ENCODE results near the gene HIPK4. TPM values are rescaled to one million over a fixed set of nuclear protein-coding genes. Genes with fewer than 3 reads are reported as not detected.
A peak's percentile ranks its signal among the peaks of the same experiment; 100 is the strongest.

Gene HIPK4
- total RNA-seq (2012; rRNA removed): 0.18 and 0.28 TPM in 2 replicates
- polyA plus RNA-seq (2012; rRNA removed): 0.11 and 0.12 TPM in 2 replicates
- polyA plus RNA-seq (2012; cell fraction: cytosol; rRNA removed): 0.17 and 0.27 TPM in 2 replicates
- polyA plus RNA-seq (2012; cell fraction: nucleus; rRNA removed; ENCODE audit: low replicate concordance): 0.19 and 0.48 TPM in 2 replicates
- percentile 28 among the genes with signal in this experiment for Bru-seq, nascent RNA
- percentile 33 among the genes with signal in this experiment for BruChase-seq, experiment 1, labeled RNA remaining after a 6-hour chase
- BruChase-seq, experiment 2, labeled RNA remaining after a 2-hour chase: percentile 33 among the genes with signal in this experiment
- long read RNA-seq: 0 reads

- Histone ChIP-seq H3K4me3 (ENCODE audit: insufficient read depth, low read depth, low read length) (no peak within 1 kb of the TSS), H3K27me3 (ENCODE audit: control insufficient read depth, insufficient read depth, low read length) (no peaks in the 10 kb centered on the region), H3K56ac (ENCODE audit: extremely low read depth, insufficient read depth, low read length) (no peak within 1 kb of the TSS), H4K5ac (ENCODE audit: low read depth, low read length) (no peak within 1 kb of the TSS), H4K20me1 (ENCODE audit: insufficient read depth, low read length) (no peaks in the 10 kb centered on the region), H2AK9ac (replicated peaks; ENCODE audit: low read depth, low read length, poor library complexity) (no peak within 1 kb of the TSS), H3K18ac (ENCODE audit: low read depth, low read length) (no peak within 1 kb of the TSS), H2AK5ac (ENCODE audit: low read depth, low read length) (no peak within 1 kb of the TSS), H3K9me1 (ENCODE audit: insufficient read depth, low read length) (no peaks in the 10 kb centered on the region), H3K23ac (ENCODE audit: low read depth, low read length) (no peak within 1 kb of the TSS), H3K9me3 (ENCODE audit: control insufficient read depth, insufficient read depth, low read length) (no peaks in the 10 kb centered on the region), H4K8ac (ENCODE audit: low read depth in 2 of 2, low read length in 2 of 2) (no peak within 1 kb of the TSS), H4K91ac (ENCODE audit: insufficient read depth, low read depth, low read length) (no peak within 1 kb of the TSS), H3K79me1 (ENCODE audit: low read depth in 1 of 2, low read length in 2 of 2) (no peaks in the 10 kb centered on the region), H3K4ac (ENCODE audit: low read depth, low read length) (no peak within 1 kb of the TSS), H3K14ac (replicated peaks; ENCODE audit: low read depth, low read length) (no peak within 1 kb of the TSS), H3K27ac (ENCODE audit: insufficient read depth, low read length) (no peak within 1 kb of the TSS), H2BK120ac (ENCODE audit: low read depth, low read length) (no peak within 1 kb of the TSS), H3K4me2 (ENCODE audit: low read depth, low read length) (no peak within 1 kb of the TSS), H2BK15ac (ENCODE audit: low read depth, low read length) (no peak within 1 kb of the TSS), H3K4me1 (ENCODE audit: control insufficient read depth, insufficient read depth, low read length) (no peaks in the 10 kb centered on the region), H3K36me3 (ENCODE audit: control insufficient read depth, insufficient read depth, low read length) (no peaks in the 10 kb centered on the region), H2BK5ac (ENCODE audit: low read depth, low read length, poor library complexity, severe bottlenecking) (no peak within 1 kb of the TSS), H2BK20ac (ENCODE audit: low read depth, low read length) (no peak within 1 kb of the TSS), H2AFZ (replicated peaks; ENCODE audit: low read length, poor library complexity) (no peak within 1 kb of the TSS), H3K9ac (ENCODE audit: low read depth, low read length) (no peak within 1 kb of the TSS)
- WGBS, 2 experiments (ENCODE audit: extremely low coverage in 2 of 2, insufficient read length in 1 of 2): 94% methylated on average over 2 of the region's 10 CpGs; no CpG with 5 or more reads in 1 of the 2 experiments
- no peak for TF ChIP-seq MXI1 (IDR thresholded peaks at IDR 0.05; ENCODE audit: borderline replicate concordance, low read depth, low read length)
- no peak for TF ChIP-seq POLR2A (IDR thresholded peaks at IDR 0.05; ENCODE audit: low read depth, low read length)
- TF ChIP-seq CHD1 (IDR thresholded peaks at IDR 0.05; ENCODE audit: low read depth, low read length): no peak
- TF ChIP-seq MAZ (IDR thresholded peaks at IDR 0.05; ENCODE audit: borderline replicate concordance, low read depth, low read length): no peak
- no peak for TF ChIP-seq ELK1 (IDR thresholded peaks at IDR 0.05; ENCODE audit: borderline replicate concordance, low read depth, low read length)
- TF ChIP-seq BHLHE40 (IDR thresholded peaks at IDR 0.05; ENCODE audit: low read depth, low read length): no peak
- ChIA-PET CTCF (no interaction called here), POLR2A (ENCODE audit: unreplicated experiment) (interaction anchor here (0.6 kb wide), 1 partner anchor 110 kb away, joined by 4 read pairs; no protein-coding TSS in a partner anchor)
- ATAC-seq (ENCODE audit: low read depth) (no peak), DNase-seq (no peak)
- intact Hi-C loops (cut with micrococcal nuclease) (no loop called here), in situ Hi-C loops (cut with MboI; ENCODE audit: low sequenced_read_pairs) (no loop called here), dilution Hi-C loops (cut with HindIII; ENCODE audit: low sequenced_read_pairs, unreplicated experiment) (no loop called here)
- BruUV-seq (replicated peaks): no TSS peak
Measured at GRCh38 chr19:40390084-40390742, at the start of gene HIPK4. TSS of gene HIPK4 (minus strand) at chr19:40390181. CDS start at chr19:40389902, 279 bp downstream.

Data from IMR-90 (cell line).